Mucosa of stomach (tissue), 1 donor: Measurements from ENCODE around the gene TRMT10C.
A peak's percentile ranks its signal among the peaks of the same experiment; 100 is the strongest.

ENCODE experiments used
- H3K27me3 ChIP-seq: one replicate; pipeline ENCODE4 v1.7.0; 2013; ENCODE audit warnings: mild to moderate bottlenecking, low read length; ENCODE audit not compliant: control insufficient read depth, insufficient read depth
- H3K36me3 ChIP-seq: one replicate; pipeline ENCODE4 v1.7.0; 2013; ENCODE audit warnings: low read length; ENCODE audit not compliant: control insufficient read depth, insufficient read depth
- H3K4me1 ChIP-seq: one replicate; pipeline ENCODE4 v1.7.0; 2013; ENCODE audit warnings: mild to moderate bottlenecking, low read length; ENCODE audit not compliant: control insufficient read depth, insufficient read depth
- H3K4me3 ChIP-seq: one replicate; pipeline ENCODE4 v1.7.0; 2013; ENCODE audit warnings: low read length
- H3K9ac ChIP-seq: one replicate; pipeline ENCODE4 v1.7.0; 2013; ENCODE audit warnings: mild to moderate bottlenecking, low read length, moderate library complexity
- H3K9me3 ChIP-seq: one replicate; pipeline ENCODE4 v1.7.0; 2013; ENCODE audit warnings: mild to moderate bottlenecking, low read length, moderate library complexity; ENCODE audit not compliant: control insufficient read depth
- donor health status: Pancreatic carcinoma.

Gene TRMT10C

GRCh38 chr3:101561630-101562328 lies at the start of gene TRMT10C:
TSS of gene TRMT10C (plus strand) at chr3:101561868. CDS start at chr3:101564782, 2,914 bp downstream.
- no peaks in the 10 kb centered on the region for H3K9me3 ChIP-seq
- peak within 1 kb of the TSS; percentile 85 for H3K9ac ChIP-seq
- H3K4me3 ChIP-seq, result peak within 1 kb of the TSS; percentile 88
- no peaks in the 10 kb centered on the region for H3K36me3 ChIP-seq
- peaks cover 4% of the 10 kb centered on the region for H3K4me1 ChIP-seq
- H3K27me3 ChIP-seq, result no peaks in the 10 kb centered on the region

GRCh38 chr3:101512396-101512645 lies 49.3 kb upstream of the TRMT10C start:
- Histone ChIP-seq H3K9me3 (no peaks in the 10 kb centered on the region), H3K4me3 (peak overlapping the region; percentile 86), H3K36me3 (no peaks in the 10 kb centered on the region), H3K27me3 (peaks cover under 1% of the 10 kb centered on the region), H3K9ac (peak overlapping the region; percentile 94), H3K4me1 (no peaks in the 10 kb centered on the region)

GRCh38 chr3:101512646-101513418 lies 48.8 kb upstream of the TRMT10C start, which contains the start of gene SENP7:
TSS of gene SENP7 (minus strand) at chr3:101513212. CDS start at chr3:101513130, 82 bp downstream.
- Histone ChIP-seq H3K27me3 (peaks cover 4% of the 10 kb centered on the region), H3K4me3 (peak within 1 kb of the TSS; percentile 86), H3K9me3 (no peaks in the 10 kb centered on the region), H3K4me1 (no peaks in the 10 kb centered on the region), H3K9ac (peak within 1 kb of the TSS; percentile 94), H3K36me3 (no peaks in the 10 kb centered on the region)

- Histone ChIP-seq H3K36me3 (no peaks in the 10 kb centered on the region), H3K9me3 (no peaks in the 10 kb centered on the region), H3K4me1 (no peaks in the 10 kb centered on the region), H3K9ac (peak overlapping the region; percentile 94), H3K27me3 (peaks cover 10% of the 10 kb centered on the region), H3K4me3 (peak overlapping the region; percentile 86)
Measured at GRCh38 chr3:101513419-101513986, 48.2 kb upstream of the TRMT10C start.

- Histone ChIP-seq H3K4me1 (no peaks in the 10 kb centered on the region), H3K36me3 (no peaks in the 10 kb centered on the region), H3K27me3 (peaks cover 10% of the 10 kb centered on the region), H3K9me3 (no peaks in the 10 kb centered on the region), H3K4me3 (no peak overlapping the region), H3K9ac (no peak overlapping the region)
Measured at GRCh38 chr3:101518421-101518871, 43.2 kb upstream of the TRMT10C start.

- Histone ChIP-seq H3K9me3 (no peaks in the 10 kb centered on the region), H3K4me3 (no peak overlapping the region), H3K4me1 (no peaks in the 10 kb centered on the region), H3K27me3 (peaks cover 10% of the 10 kb centered on the region), H3K9ac (no peak overlapping the region), H3K36me3 (no peaks in the 10 kb centered on the region)
Measured at GRCh38 chr3:101519685-101520365, 41.8 kb upstream of the TRMT10C start.

- peaks cover 10% of the 10 kb centered on the region for H3K27me3 ChIP-seq
- H3K9ac ChIP-seq, result no peak overlapping the region
- H3K4me1 ChIP-seq, result no peaks in the 10 kb centered on the region
- no peaks in the 10 kb centered on the region for H3K9me3 ChIP-seq
- H3K36me3 ChIP-seq, result no peaks in the 10 kb centered on the region
- no peak overlapping the region for H3K4me3 ChIP-seq
Measured at GRCh38 chr3:101521211-101521701, 40.4 kb upstream of the TRMT10C start.

- Histone ChIP-seq H3K4me1 (no peaks in the 10 kb centered on the region), H3K36me3 (no peaks in the 10 kb centered on the region), H3K9ac (no peak overlapping the region), H3K4me3 (no peak overlapping the region), H3K27me3 (no peaks in the 10 kb centered on the region), H3K9me3 (no peaks in the 10 kb centered on the region)
Measured at GRCh38 chr3:101527441-101527840, 34.2 kb upstream of the TRMT10C start.

GRCh38 chr3:101527906-101528305 lies 33.8 kb upstream of the TRMT10C start:
- no peak overlapping the region for H3K4me3 ChIP-seq
- no peaks in the 10 kb centered on the region for H3K4me1 ChIP-seq
- no peaks in the 10 kb centered on the region for H3K36me3 ChIP-seq
- no peak overlapping the region for H3K9ac ChIP-seq
- no peaks in the 10 kb centered on the region for H3K27me3 ChIP-seq
- no peaks in the 10 kb centered on the region for H3K9me3 ChIP-seq

GRCh38 chr3:101529816-101530685 lies 31.6 kb upstream of the TRMT10C start:
- no peaks in the 10 kb centered on the region for H3K36me3 ChIP-seq
- no peaks in the 10 kb centered on the region for H3K9me3 ChIP-seq
- no peak overlapping the region for H3K4me3 ChIP-seq
- no peaks in the 10 kb centered on the region for H3K4me1 ChIP-seq
- no peaks in the 10 kb centered on the region for H3K27me3 ChIP-seq
- H3K9ac ChIP-seq, result no peak overlapping the region

- Histone ChIP-seq H3K9ac (no peak overlapping the region), H3K4me3 (no peak overlapping the region), H3K9me3 (no peaks in the 10 kb centered on the region)
Measured at GRCh38 chr3:101530686-101531047, 31.0 kb upstream of the TRMT10C start.

More at GRCh38 chr3:101530686-101531047, 31.0 kb upstream of the TRMT10C start:
- Histone ChIP-seq H3K27me3 (no peaks in the 10 kb centered on the region), H3K4me1 (no peaks in the 10 kb centered on the region), H3K36me3 (no peaks in the 10 kb centered on the region)
